Epithelial cell of esophagus (primary cell): Measurements from ENCODE around the gene ANGPTL7.

ENCODE experiments used
- DNase-seq: peaks from one replicate; pipeline ENCODE4 v3.0.0; 2010; ENCODE audit warnings: low read depth
- H3K4me3 ChIP-seq: 2 replicates; pipeline ENCODE4 v1.5.1; 2011; ENCODE audit warnings: mild to moderate bottlenecking, low read length, control low read depth
- TF ChIP-seq, protein P1 (sequence below): IDR thresholded peaks from 2 replicates; pipeline ENCODE4 v1.5.1; 2011; ENCODE audit warnings: low read depth, mild to moderate bottlenecking, low read length, control low read depth, inconsistent platforms; ENCODE audit not compliant: insufficient read depth; ENCODE audit errors: missing control alignments

The ANGPTL7 gene

GRCh38 chr1:11168731-11169130, 20.4 kb upstream of the ANGPTL7 start:
- H3K4me3 ChIP-seq: no peak overlapping the region
- no peak for DNase-seq
- TF ChIP-seq, protein P1, sequence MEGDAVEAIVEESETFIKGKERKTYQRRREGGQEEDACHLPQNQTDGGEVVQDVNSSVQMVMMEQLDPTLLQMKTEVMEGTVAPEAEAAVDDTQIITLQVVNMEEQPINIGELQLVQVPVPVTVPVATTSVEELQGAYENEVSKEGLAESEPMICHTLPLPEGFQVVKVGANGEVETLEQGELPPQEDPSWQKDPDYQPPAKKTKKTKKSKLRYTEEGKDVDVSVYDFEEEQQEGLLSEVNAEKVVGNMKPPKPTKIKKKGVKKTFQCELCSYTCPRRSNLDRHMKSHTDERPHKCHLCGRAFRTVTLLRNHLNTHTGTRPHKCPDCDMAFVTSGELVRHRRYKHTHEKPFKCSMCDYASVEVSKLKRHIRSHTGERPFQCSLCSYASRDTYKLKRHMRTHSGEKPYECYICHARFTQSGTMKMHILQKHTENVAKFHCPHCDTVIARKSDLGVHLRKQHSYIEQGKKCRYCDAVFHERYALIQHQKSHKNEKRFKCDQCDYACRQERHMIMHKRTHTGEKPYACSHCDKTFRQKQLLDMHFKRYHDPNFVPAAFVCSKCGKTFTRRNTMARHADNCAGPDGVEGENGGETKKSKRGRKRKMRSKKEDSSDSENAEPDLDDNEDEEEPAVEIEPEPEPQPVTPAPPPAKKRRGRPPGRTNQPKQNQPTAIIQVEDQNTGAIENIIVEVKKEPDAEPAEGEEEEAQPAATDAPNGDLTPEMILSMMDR: no peak

GRCh38 chr1:11169202-11169601, 20.0 kb upstream of the ANGPTL7 start:
- no peak for DNase-seq
- TF ChIP-seq, protein P1: no peak
- H3K4me3 ChIP-seq: no peak overlapping the region

DNA sequence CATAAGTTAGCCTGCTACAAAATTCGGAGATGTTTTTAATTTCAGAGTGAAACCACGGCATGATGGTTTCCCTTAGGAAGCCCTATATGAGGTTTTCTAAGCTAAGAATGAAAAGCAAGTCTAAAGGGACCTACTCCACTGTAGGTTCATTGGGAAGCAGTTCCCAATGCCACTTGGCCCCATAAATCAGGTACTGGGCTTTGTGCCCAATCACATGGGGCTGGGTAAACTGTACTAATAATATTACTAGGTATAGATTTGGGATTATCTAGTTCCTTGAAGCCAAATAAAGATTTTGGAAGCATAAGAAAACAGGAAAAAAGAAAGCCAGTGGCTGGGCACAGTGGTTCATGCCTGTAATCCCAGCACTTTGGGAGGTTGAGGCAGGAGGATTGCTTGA, 19.1 kb upstream of the ANGPTL7 start:
- H3K4me3 ChIP-seq: no peak overlapping the region
- TF ChIP-seq, protein P1: no peak
- no peak for DNase-seq

- TF ChIP-seq, protein P1: no peak
- DNase-seq: no peak
- H3K4me3 ChIP-seq: no peak overlapping the region
These were observed 14.8 kb upstream of the ANGPTL7 start for GRCh38 chr1:11174261-11174942.

DNA sequence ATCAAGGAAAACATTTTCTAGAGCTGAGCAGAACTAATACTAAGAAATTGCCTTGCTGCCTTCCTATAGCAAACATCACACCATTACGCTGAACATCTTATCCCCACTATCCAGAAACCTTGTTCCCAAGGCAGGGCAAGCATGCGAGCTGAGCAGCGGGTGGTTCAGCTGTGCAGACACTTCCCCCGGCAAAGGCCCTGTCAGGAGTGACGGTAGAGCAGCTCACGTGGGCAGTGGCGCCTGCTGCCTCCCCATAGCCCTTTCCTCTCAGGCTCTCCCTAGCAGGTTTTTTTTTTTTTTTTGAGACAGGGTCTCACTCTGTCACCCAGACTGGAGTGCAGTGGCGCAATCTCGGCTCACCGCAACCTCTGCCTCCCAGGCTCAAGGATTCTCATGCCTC, 13.7 kb upstream of the ANGPTL7 start:
- DNase-seq: no peak
- TF ChIP-seq, protein P1: no peak
- no peak overlapping the region for H3K4me3 ChIP-seq

- no peak overlapping the region for H3K4me3 ChIP-seq
- no peak for DNase-seq
- TF ChIP-seq, protein P1: no peak
These were observed 13.0 kb upstream of the ANGPTL7 start for GRCh38 chr1:11176081-11176706.
